ENCODE measurements around the gene NTN1. TPM values are rescaled to one million over a fixed set of nuclear protein-coding genes. Genes with fewer than 3 reads are reported as not detected.

Gene NTN1
- total and polyA plus RNA-seq, 2 experiments from 2014 or later, result 0.42 to 2.1 TPM

GRCh38 chr17:9173386-9173983, 152.2 kb downstream of the NTN1 start:
- Histone ChIP-seq H3K4me1 (ENCODE audit: insufficient read depth) (peaks cover 5% of the 10 kb centered on the region), H3K4me3 (no peak overlapping the region), H3K9me2 (replicated peaks; ENCODE audit: insufficient read depth) (no peaks in the 10 kb centered on the region), H3K27me3 (no peaks in the 10 kb centered on the region), H2AFZ (no peak overlapping the region), H3K4me2 (no peak overlapping the region), H3K9me3 (ENCODE audit: low read depth) (no peaks in the 10 kb centered on the region), H3K36me3 (replicated peaks; ENCODE audit: insufficient read depth, low read depth) (no peaks in the 10 kb centered on the region), H3K27ac (no peak overlapping the region), H3K79me2 (no peaks in the 10 kb centered on the region), H4K20me1 (ENCODE audit: insufficient read depth, poor library complexity, severe bottlenecking) (no peaks in the 10 kb centered on the region)
- no peak for DNase-seq (ENCODE audit: low spot score)
- no peak for TF ChIP-seq EZH2 (IDR thresholded peaks at IDR 0.05; ENCODE audit: borderline replicate concordance)
- TF ChIP-seq EZH2phosphoT487 (IDR thresholded peaks at IDR 0.05; ENCODE audit: low read depth, severe bottlenecking, unreplicated experiment), result no peak
- TF ChIP-seq CTCF (IDR thresholded peaks at IDR 0.05; ENCODE audit: poor library complexity), result no peak
- WGBS (ENCODE audit: low lambda C conversion rate, missing lambda C conversion rate), result 90% methylated on average over 7 of the region's 7 CpGs

GRCh38 chr17:9174312-9174711, 153.0 kb downstream of the NTN1 start:
- Histone ChIP-seq H2AFZ (no peak overlapping the region), H3K27me3 (no peaks in the 10 kb centered on the region), H3K27ac (no peak overlapping the region), H3K4me1 (ENCODE audit: insufficient read depth) (peaks cover 13% of the 10 kb centered on the region), H3K9me3 (ENCODE audit: low read depth) (no peaks in the 10 kb centered on the region), H3K36me3 (replicated peaks; ENCODE audit: insufficient read depth, low read depth) (no peaks in the 10 kb centered on the region), H3K4me3 (no peak overlapping the region), H3K79me2 (no peaks in the 10 kb centered on the region), H3K9me2 (replicated peaks; ENCODE audit: insufficient read depth) (no peaks in the 10 kb centered on the region), H3K4me2 (no peak overlapping the region), H4K20me1 (ENCODE audit: insufficient read depth, poor library complexity, severe bottlenecking) (no peaks in the 10 kb centered on the region)
- TF ChIP-seq EZH2phosphoT487 (IDR thresholded peaks at IDR 0.05; ENCODE audit: low read depth, severe bottlenecking, unreplicated experiment) (no peak), CTCF (IDR thresholded peaks at IDR 0.05; ENCODE audit: poor library complexity) (no peak), EZH2 (IDR thresholded peaks at IDR 0.05; ENCODE audit: borderline replicate concordance) (no peak)
- 100% methylated on average over 3 of the region's 3 CpGs for WGBS (ENCODE audit: low lambda C conversion rate, missing lambda C conversion rate)
- no peak for DNase-seq (ENCODE audit: low spot score)

GRCh38 chr17:9174779-9175574, 153.7 kb downstream of the NTN1 start:
- Histone ChIP-seq H3K4me2 (no peak overlapping the region), H3K9me2 (replicated peaks; ENCODE audit: insufficient read depth) (no peaks in the 10 kb centered on the region), H3K79me2 (no peaks in the 10 kb centered on the region), H3K4me3 (no peak overlapping the region), H3K9me3 (ENCODE audit: low read depth) (no peaks in the 10 kb centered on the region), H3K27ac (no peak overlapping the region), H3K4me1 (ENCODE audit: insufficient read depth) (peaks cover 14% of the 10 kb centered on the region), H3K27me3 (no peaks in the 10 kb centered on the region), H4K20me1 (ENCODE audit: insufficient read depth, poor library complexity, severe bottlenecking) (no peaks in the 10 kb centered on the region), H3K36me3 (replicated peaks; ENCODE audit: insufficient read depth, low read depth) (no peaks in the 10 kb centered on the region), H2AFZ (no peak overlapping the region)
- no peak for TF ChIP-seq EZH2 (IDR thresholded peaks at IDR 0.05; ENCODE audit: borderline replicate concordance)
- no peak for TF ChIP-seq EZH2phosphoT487 (IDR thresholded peaks at IDR 0.05; ENCODE audit: low read depth, severe bottlenecking, unreplicated experiment)
- TF ChIP-seq CTCF (IDR thresholded peaks at IDR 0.05; ENCODE audit: poor library complexity), result no peak
- 98% methylated on average over 9 of the region's 9 CpGs for WGBS (ENCODE audit: low lambda C conversion rate, missing lambda C conversion rate)
- DNase-seq (ENCODE audit: low spot score), result no peak

Data from hepatocyte (in vitro differentiated cells).